SK-N-SH treated with all-trans-retinoic acid at 6 μM for 48 hours (cell line): Measurements from ENCODE around the gene VAC14.

Experiments
- ATAC-seq: fragments of 200-7000 bp; cut with Tn5 transposase; 3 replicates; pipeline ENCODE4 v1.9.1; 2020; ENCODE audit warnings: mild to moderate bottlenecking, moderate library complexity
- ARNTL ChIP-seq: fragments of 450-650 bp; formaldehyde crosslinking; IDR thresholded peaks from 2 replicates; pipeline ENCODE4 v1.5.0; 2020; ENCODE audit warnings: low read depth, mild to moderate bottlenecking, moderate library complexity, borderline replicate concordance
- BACH2 ChIP-seq: fragments of 250-450 bp; sonication (Bioruptor Pico); IDR thresholded peaks from 2 replicates; pipeline ENCODE4 v1.9.0; 2021; ENCODE audit warnings: mild to moderate bottlenecking, borderline replicate concordance
- CREB5 ChIP-seq: fragments of 250-450 bp; sonication (Bioruptor Pico); IDR thresholded peaks from 2 replicates; pipeline ENCODE4 v1.5.1; 2020; ENCODE audit warnings: low read depth, mild to moderate bottlenecking, moderate library complexity
- CSDC2 ChIP-seq: fragments of 250-450 bp; sonication (Bioruptor Pico); IDR thresholded peaks from 2 replicates; pipeline ENCODE4 v1.5.0; 2020; ENCODE audit warnings: mild to moderate bottlenecking, moderate library complexity
- CSRNP3 ChIP-seq: fragments of 250-450 bp; sonication (Bioruptor Pico); IDR thresholded peaks from 2 replicates; pipeline ENCODE4 v1.5.1; 2021; ENCODE audit warnings: mild to moderate bottlenecking, moderate library complexity
- ESRRG ChIP-seq: fragments of 250-450 bp; sonication (Bioruptor Pico); IDR thresholded peaks from 2 replicates; pipeline ENCODE4 v1.6.1; 2021; ENCODE audit warnings: mild to moderate bottlenecking
- GLIS3 ChIP-seq: fragments of 250-450 bp; sonication (Bioruptor Pico); IDR thresholded peaks from 2 replicates; pipeline ENCODE4 v1.5.0; 2020; ENCODE audit warnings: mild to moderate bottlenecking, moderate library complexity
- OSR1 ChIP-seq: fragments of 250-450 bp; sonication (Bioruptor Pico); IDR thresholded peaks from 2 replicates; pipeline ENCODE4 v1.8.0; 2022; ENCODE audit warnings: moderate library complexity, mild to moderate bottlenecking, inconsistent platforms
- PATZ1 ChIP-seq: fragments of 250-450 bp; sonication (Bioruptor Pico); IDR thresholded peaks from 2 replicates; pipeline ENCODE4 v1.8.0; 2020; ENCODE audit warnings: mild to moderate bottlenecking, moderate library complexity, borderline replicate concordance
- POU6F1 ChIP-seq: fragments of 250-450 bp; sonication (Bioruptor Pico); IDR thresholded peaks from 2 replicates; pipeline ENCODE4 v1.8.0; 2021; ENCODE audit warnings: low read depth, mild to moderate bottlenecking, moderate library complexity, borderline replicate concordance
- PPARA ChIP-seq: fragments of 250-450 bp; sonication (Bioruptor Pico); IDR thresholded peaks from 2 replicates; pipeline ENCODE4 v1.5.0; 2020; ENCODE audit warnings: mild to moderate bottlenecking, borderline replicate concordance
- RARB ChIP-seq: fragments of 250-450 bp; sonication (Bioruptor Pico); IDR thresholded peaks from 2 replicates; pipeline ENCODE4 v1.8.0; 2021; ENCODE audit warnings: mild to moderate bottlenecking, moderate library complexity
- SNAI2 ChIP-seq: fragments of 250-450 bp; sonication (Bioruptor Pico); IDR thresholded peaks from 2 replicates; pipeline ENCODE4 v1.5.0; 2020; ENCODE audit warnings: mild to moderate bottlenecking, moderate library complexity
- TCF4 ChIP-seq: fragments of 250-450 bp; sonication (Bioruptor Pico); IDR thresholded peaks from 2 replicates; pipeline ENCODE4 v1.8.0; 2021; ENCODE audit warnings: mild to moderate bottlenecking, moderate library complexity, borderline replicate concordance
- TSHZ2 ChIP-seq: fragments of 250-450 bp; sonication (Bioruptor Pico); IDR thresholded peaks from 2 replicates; pipeline ENCODE4 v1.5.0; 2020; ENCODE audit warnings: mild to moderate bottlenecking, moderate library complexity
- ZFP3 ChIP-seq: fragments of 250-450 bp; sonication (Bioruptor Pico); IDR thresholded peaks from 2 replicates; pipeline ENCODE4 v1.5.0; 2020; ENCODE audit warnings: mild to moderate bottlenecking, moderate library complexity
- ZFP30 ChIP-seq: fragments of 450-650 bp; formaldehyde crosslinking; IDR thresholded peaks from 2 replicates; pipeline ENCODE4 v1.5.0; 2022; ENCODE audit warnings: mild to moderate bottlenecking, moderate library complexity
- ZNF565 ChIP-seq: fragments of 450-650 bp; formaldehyde crosslinking; conservative IDR thresholded peaks from 2 replicates; pipeline ENCODE4 v1.5.0; 2020; ENCODE audit warnings: low read depth, mild to moderate bottlenecking, moderate library complexity
- ZNF70 ChIP-seq: fragments of 450-650 bp; formaldehyde crosslinking; IDR thresholded peaks from 2 replicates; pipeline ENCODE4 v1.5.0; 2020; ENCODE audit warnings: mild to moderate bottlenecking, moderate library complexity
- ZNF8 ChIP-seq: fragments of 450-650 bp; formaldehyde crosslinking; IDR thresholded peaks from 2 replicates; pipeline ENCODE4 v1.5.0; 2020; ENCODE audit warnings: mild to moderate bottlenecking, moderate library complexity

VAC14 gene

GRCh38 chr16:70805787-70806186, 4.8 kb upstream of the VAC14 start:
- TF ChIP-seq CREB5 (no peak), ZNF565 (no peak), ESRRG (CRISPR knock-in tag) (no peak), ZFP30 (CRISPR knock-in tag) (no peak)
- ATAC-seq = peak; percentile 12; the same call in 1 of the 3 replicates

- no peak for ATAC-seq
- no peak for TF ChIP-seq ZNF70 (CRISPR knock-in tag)
- no peak for TF ChIP-seq SNAI2 (CRISPR knock-in tag)
Observed at GRCh38 chr16:70805380-70805779, 4.4 kb upstream of the VAC14 start.

- ATAC-seq = no peak
Observed at GRCh38 chr16:70804734-70805169, 3.8 kb upstream of the VAC14 start.

More at GRCh38 chr16:70804734-70805169, 3.8 kb upstream of the VAC14 start:
- TF ChIP-seq PPARA = no peak
- TF ChIP-seq OSR1 = no peak
- no peak for TF ChIP-seq PATZ1 (CRISPR knock-in tag)
- no peak for TF ChIP-seq CSRNP3 (CRISPR knock-in tag)
- no peak for TF ChIP-seq BACH2 (CRISPR knock-in tag)
- no peak for TF ChIP-seq ESRRG (CRISPR knock-in tag)
- no peak for TF ChIP-seq ARNTL (CRISPR knock-in tag)
- TF ChIP-seq GLIS3 (CRISPR knock-in tag) = no peak
- TF ChIP-seq ZNF565 = no peak
- TF ChIP-seq RARB (CRISPR knock-in tag) = no peak
- TF ChIP-seq ZNF8 (CRISPR knock-in tag) = no peak
- no peak for TF ChIP-seq ZFP3
- TF ChIP-seq TSHZ2 (CRISPR knock-in tag) = no peak
- no peak for TF ChIP-seq ZNF70 (CRISPR knock-in tag)
- TF ChIP-seq POU6F1 (CRISPR knock-in tag) = no peak
- TF ChIP-seq CREB5 = no peak
- no peak for TF ChIP-seq CSDC2 (CRISPR knock-in tag)
- TF ChIP-seq SNAI2 (CRISPR knock-in tag) = no peak
- TF ChIP-seq TCF4 (CRISPR knock-in tag) = no peak
- no peak for TF ChIP-seq ZFP30 (CRISPR knock-in tag)
